NCI-H510A (cell line): ENCODE data around the gene PPP2R1B.

Source experiments
- DNase-seq: peaks from one replicate; lab custom pipeline; 2025; lab: John Stamatoyannopoulos, UW

Gene PPP2R1B

GRCh38 chr11:111748035-111748804 lies 18.0 kb downstream of the PPP2R1B start:
- no peak for DNase-seq

- no peak for DNase-seq
These were observed 20.3 kb downstream of the PPP2R1B start for GRCh38 chr11:111745719-111746504.

- no peak for DNase-seq
These were observed 22.5 kb downstream of the PPP2R1B start for GRCh38 chr11:111743700-111744099.

GRCh38 chr11:111741751-111742150 lies 24.4 kb downstream of the PPP2R1B start:
- DNase-seq = no peak

GRCh38 chr11:111739299-111739698 lies 26.9 kb downstream of the PPP2R1B start:
- no peak for DNase-seq

- no peak for DNase-seq
These were observed 28.6 kb downstream of the PPP2R1B start for GRCh38 chr11:111737444-111738210.

GRCh38 chr11:111736621-111737443 lies 29.4 kb downstream of the PPP2R1B start:
- DNase-seq = no peak

- DNase-seq = no peak
These were observed 30.0 kb downstream of the PPP2R1B start for GRCh38 chr11:111736181-111736590.

- DNase-seq = peak; percentile 56
These were observed 30.7 kb downstream of the PPP2R1B start for GRCh38 chr11:111735262-111736116.

- DNase-seq = no peak
These were observed 31.3 kb downstream of the PPP2R1B start for GRCh38 chr11:111734954-111735261.

- DNase-seq = no peak
These were observed 31.9 kb downstream of the PPP2R1B start for GRCh38 chr11:111734101-111734953.

GRCh38 chr11:111733611-111734088 lies 32.5 kb downstream of the PPP2R1B start:
- DNase-seq = no peak

- DNase-seq = no peak
These were observed 33.2 kb downstream of the PPP2R1B start for GRCh38 chr11:111733016-111733415.

GRCh38 chr11:111731821-111732220 lies 34.4 kb downstream of the PPP2R1B start:
- no peak for DNase-seq

GRCh38 chr11:111730871-111731591 lies 35.2 kb downstream of the PPP2R1B start:
- DNase-seq = peak; percentile 84

- no peak for DNase-seq
These were observed 36.3 kb downstream of the PPP2R1B start for GRCh38 chr11:111729831-111730311.

- peak; percentile 31 for DNase-seq
These were observed 36.9 kb downstream of the PPP2R1B start for GRCh38 chr11:111729071-111729830.

- no peak for DNase-seq
These were observed 38.8 kb downstream of the PPP2R1B start for GRCh38 chr11:111727431-111727830.
